CD4-positive, alpha-beta T cell treated with Interleukin-1 beta for 1 hour (primary cell): Measurements from ENCODE around the gene UCK1.
"Not testable (repeated sequence)": the region's sequence is repeated elsewhere in the genome, so short reads cannot be mapped to it uniquely, and the experiment has no call there.

ENCODE experiments used
- DNase-seq, 2 donors: peaks; one replicate each; pipeline ENCODE4 v3.0.0-alpha.2; 2020 to 2022

The UCK1 gene

GRCh38 chr9:131523086-131523388 lies 8.0 kb downstream of the UCK1 start:
- no peak for DNase-seq

- DNase-seq, result no peak
Measured at GRCh38 chr9:131522257-131523085, 8.6 kb downstream of the UCK1 start.

DNA sequence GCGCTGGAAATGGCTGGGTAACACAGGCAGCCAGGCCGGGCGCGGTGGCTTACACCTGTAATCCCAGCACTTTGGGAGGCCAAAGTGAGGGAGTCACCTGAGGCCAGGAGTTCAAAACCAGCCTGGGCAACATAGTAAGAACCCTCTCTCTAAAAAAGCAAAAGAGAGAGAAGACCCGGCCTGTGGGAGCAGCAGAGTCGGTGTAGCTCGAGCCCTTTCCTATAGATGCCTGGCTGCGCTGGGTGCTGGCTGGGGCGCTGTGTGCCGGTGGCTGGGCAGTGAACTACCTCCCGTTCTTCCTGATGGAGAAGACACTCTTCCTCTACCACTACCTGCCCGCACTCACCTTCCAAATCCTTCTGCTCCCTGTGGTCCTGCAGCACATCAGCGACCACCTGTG lies 9.2 kb downstream of the UCK1 start:
- no peak for DNase-seq

DNA sequence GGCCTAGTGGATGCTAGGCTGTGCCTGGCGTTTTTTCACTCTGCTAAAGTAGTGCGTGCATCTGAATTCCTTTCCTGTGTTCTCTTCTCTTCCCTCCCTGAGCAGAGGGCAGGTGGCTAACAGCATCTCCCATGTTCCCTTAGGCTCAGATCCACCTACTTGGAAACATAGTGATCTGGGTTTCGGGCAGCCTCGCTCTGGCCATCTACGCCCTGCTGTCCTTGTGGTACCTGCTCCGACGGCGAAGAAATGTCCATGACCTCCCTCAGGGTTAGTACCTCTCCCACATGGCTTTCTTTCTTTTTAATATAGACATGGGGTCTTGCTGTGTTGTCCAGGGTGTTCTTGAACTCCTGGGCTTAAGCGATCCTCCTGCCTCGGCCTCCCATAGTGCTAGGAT lies 9.9 kb downstream of the UCK1 start:
- no peak for DNase-seq

DNA sequence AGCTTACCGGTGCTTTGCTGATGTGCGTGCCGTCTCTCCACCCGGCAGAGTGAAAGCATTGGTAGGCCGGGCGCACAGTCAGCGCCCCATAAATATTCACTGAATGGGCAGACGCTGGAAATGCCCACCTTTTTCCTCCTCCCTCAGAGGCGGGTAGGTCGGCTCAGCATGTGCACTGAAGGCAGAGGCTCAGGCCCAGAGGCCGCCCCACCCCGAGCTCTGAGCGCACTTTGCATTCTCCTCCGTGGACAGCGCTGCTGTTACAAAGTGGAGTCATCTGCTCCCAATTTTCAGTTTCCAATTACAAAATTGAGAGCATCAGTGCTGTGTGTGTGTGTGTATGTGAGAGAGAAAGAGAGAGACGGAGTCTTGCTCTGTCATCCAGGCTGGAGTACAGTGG lies 10.6 kb downstream of the UCK1 start:
- DNase-seq, result no peak

GRCh38 chr9:131518553-131518952 lies 12.5 kb downstream of the UCK1 start:
- DNase-seq, result no peak

DNA sequence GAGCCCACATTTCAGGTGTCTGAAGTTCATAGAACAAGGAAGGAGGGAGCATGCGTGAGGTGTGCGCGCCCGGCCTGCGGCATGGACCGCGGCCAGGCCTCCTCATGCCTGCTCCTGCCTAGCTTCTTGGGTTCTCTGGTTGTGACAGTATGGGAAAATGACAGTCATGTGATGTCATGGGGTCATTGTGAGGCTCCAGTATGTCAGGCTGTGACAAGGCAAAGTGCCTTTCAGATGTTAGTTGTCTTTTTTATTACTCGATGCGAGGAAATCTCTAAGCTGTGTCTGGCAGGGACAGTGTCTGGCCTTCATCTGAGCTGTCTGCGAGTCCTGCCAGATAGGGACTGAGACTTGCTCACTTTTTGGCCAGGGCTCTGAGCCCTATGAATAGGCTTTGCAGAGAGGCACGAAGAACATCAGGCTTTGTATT lies 13.3 kb downstream of the UCK1 start:
- DNase-seq, result no peak

- DNase-seq, result no peak
Measured at GRCh38 chr9:131516930-131517329, 14.1 kb downstream of the UCK1 start.

- DNase-seq, result no peak
Measured at GRCh38 chr9:131516100-131516499, 15.0 kb downstream of the UCK1 start.

DNA sequence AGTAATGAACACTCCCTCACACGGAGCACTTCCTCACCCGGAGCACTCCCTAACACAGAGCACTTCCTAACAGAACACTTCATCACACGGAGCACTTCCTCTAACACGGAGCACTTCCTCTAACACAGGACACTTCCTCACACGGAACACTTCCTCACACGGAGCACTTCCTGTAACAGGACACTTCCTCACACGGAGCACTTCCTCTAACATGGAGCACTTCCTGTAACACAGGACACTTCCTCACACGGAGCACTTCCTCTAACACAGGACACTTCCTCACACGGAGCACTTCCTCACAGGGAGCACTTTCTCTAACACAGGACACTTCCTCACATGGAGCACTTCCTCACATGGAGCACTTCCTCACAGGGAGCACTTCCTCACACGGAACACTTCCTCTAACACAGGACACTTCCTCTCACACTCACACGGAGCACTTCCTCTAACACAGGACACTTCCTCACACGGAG lies 15.5 kb downstream of the UCK1 start:
- not testable (repeated sequence) for DNase-seq

DNA sequence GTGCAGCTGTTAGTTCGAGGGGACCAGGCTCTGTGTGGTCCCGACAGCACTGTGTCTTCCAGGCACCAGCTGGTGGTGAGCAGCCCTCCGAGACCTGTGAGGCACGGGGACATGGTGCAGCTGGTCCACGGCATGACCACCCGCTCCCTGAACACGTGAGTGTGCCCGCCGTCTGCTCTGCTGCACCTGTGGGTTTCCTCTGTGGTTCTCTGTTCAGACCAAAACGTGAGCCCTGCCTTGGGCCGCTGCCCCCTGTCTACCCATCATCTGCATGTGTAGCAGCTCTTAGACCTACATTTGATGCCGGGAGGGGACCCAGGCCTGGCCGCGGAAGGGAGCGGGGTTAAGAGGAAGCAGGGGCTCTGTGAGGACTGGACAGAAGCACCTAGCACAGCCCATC lies 17.9 kb downstream of the UCK1 start:
- DNase-seq, result no peak

GRCh38 chr9:131511880-131512279 lies 19.2 kb downstream of the UCK1 start:
- no peak for DNase-seq

DNA sequence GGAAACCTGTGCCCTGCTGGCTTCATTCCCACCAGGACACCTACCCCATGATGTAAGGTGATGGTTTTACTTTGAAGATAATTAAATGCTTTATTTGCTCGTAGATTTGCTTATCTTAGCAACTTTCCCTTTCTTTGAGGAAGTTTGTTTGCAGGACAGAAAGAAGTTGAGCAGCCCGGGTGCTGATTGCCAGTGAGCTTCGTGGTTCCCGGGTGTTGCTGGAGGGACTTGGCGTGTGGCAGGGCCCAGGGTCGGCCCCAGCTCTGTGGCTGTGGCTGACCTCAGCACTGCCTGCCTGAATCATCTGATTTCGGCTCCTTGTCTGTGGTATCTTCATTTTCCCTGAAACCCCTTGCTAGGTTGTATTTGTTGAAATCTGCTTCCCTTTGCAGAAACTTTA lies 19.6 kb downstream of the UCK1 start:
- no peak for DNase-seq

DNA sequence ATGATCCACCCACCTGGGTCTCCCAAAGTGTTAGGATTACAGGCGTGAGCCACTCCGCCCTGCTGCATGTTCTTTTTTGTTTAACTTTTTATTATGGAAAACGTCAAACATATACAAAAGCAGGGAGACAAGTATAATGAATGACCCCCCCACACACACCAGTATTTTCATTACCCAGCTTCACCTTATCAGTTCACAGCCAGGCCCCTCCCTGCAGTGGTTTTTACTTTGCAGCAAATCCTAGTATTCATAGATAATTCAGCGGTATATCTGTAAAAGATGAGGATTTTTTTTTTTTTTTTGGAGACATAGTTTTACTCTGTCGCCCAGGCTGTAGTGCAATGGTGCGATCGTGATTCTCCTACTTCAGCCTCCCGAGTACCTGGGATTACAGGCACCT lies 26.1 kb downstream of the UCK1 start:
- no peak for DNase-seq

- DNase-seq, result peak; percentile 50 to 56
Measured at GRCh38 chr9:131503626-131504465, 27.2 kb downstream of the UCK1 start.

DNA sequence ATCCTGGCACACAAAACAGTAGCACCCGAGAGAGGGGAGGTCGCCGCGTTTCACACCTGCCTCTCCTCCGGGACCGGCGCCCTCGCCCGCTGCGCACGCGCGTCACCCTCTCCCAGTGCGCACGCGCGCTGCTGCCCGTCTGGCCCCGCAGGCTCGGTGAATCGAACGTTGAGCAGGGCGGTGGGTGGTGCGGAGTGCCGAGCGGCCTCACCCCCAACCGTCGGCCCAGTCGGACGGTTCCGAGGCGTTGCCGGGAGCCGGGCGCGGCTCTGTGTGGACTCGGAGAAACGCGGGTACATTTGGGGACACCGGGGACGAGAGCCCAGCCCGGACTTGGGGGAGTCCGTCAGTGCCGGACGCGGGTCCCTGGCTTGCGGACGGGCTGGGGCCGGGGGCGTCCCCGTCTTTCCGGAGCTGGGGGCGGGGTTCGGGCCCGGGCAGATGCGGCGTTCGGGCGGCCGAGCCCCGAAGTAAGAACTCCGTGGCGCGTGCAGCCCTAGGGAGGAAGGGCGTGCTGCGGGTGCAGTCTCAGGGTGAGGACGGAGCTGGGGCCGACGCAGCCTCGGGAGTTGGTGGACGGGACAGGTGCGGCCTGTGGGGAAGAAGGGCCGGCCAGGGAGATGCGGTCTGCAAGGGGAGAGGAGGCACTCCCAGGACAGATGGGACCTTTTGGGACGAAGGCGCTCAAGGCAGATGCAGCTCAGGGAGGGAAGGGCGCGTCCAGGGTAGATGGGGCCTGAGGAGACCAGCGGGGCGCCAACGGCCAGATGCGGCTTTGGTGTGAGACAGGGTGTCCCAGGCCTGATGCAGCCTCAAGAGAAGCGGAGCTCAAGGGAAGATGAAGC lies 28.1 kb downstream of the UCK1 start, which contains the start of gene POMT1:
Gene POMT1 (plus strand): TSS at position 138 of the 845 bp plus-strand sequence. CDS start 1,301 bp downstream, outside the sequence.
- peak; percentile 92 to 93 for DNase-seq

GRCh38 chr9:131500939-131501541 lies 30.0 kb downstream of the UCK1 start:
- DNase-seq, result peak in 1 of 2 donors; percentile 41

DNA sequence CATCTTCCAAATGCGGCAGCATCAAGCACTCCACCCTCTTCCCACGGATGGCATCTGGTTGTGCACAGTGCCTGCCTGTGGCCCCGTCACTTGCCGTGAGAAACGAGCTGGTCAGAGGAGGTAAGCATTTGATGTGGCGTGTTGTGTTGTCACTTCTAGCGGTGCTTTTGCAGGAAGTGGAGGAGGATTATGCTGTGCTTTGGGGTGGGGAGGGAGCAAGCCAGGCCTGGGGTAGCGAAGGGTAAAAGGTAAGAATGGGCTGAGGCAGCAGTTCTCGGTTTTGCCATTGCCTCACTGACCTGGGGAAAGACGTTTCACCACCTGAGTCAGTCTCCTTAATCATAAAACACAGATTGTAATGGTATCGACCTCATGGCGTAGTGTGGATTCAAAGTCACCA lies 30.7 kb downstream of the UCK1 start:
- DNase-seq, result peak; percentile 69 to 80

DNA sequence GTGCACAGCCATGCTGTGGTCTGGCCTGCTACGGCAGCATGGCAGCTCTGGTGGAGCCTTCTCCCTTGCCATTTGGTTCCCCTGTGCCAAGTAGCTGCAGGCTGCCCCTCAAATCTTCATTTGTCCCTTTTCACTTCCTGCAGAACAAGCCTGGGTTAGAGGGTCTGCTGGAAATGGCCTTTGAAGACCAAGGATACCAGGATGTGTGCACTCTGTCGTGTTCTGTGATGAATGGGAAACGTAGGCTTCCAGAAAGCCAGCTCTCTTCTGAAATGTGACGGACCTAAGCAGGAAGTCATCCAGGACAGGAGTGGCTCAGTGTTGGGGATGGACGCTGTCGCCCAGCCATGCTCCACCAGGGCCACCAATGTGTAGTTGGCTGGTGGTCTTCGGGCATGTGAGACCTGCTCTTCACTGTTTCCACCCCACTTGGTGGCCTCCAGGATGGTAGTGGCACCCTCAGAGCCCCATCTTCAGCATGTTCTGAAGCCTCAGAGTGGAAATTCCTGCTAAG lies 31.8 kb downstream of the UCK1 start:
- DNase-seq, result no peak

GRCh38 chr9:131496844-131497405 lies 34.1 kb downstream of the UCK1 start:
- no peak for DNase-seq

- DNase-seq, result no peak
Measured at GRCh38 chr9:131495785-131496184, 35.3 kb downstream of the UCK1 start.

- no peak for DNase-seq
Measured at GRCh38 chr9:131494296-131494870, 36.7 kb downstream of the UCK1 start.
